GM21367 (cell line): ENCODE results near the gene FLOT2.
"Not testable (repeated sequence)": the region's sequence is repeated elsewhere in the genome, so short reads cannot be mapped to it uniquely, and the experiment has no call there.

Experiments
- ATAC-seq: cut with Tn5 transposase; IDR thresholded peaks from one replicate; pipeline ENCODE4 v1.9.1; 2021; ENCODE audit not compliant: unreplicated experiment

The FLOT2 gene

GRCh38 chr17:28896491-28896883, 1.0 kb downstream of the FLOT2 start:
- ATAC-seq, result no peak

- ATAC-seq, result no peak
Observed at GRCh38 chr17:28895794-28896447, 1.6 kb downstream of the FLOT2 start.

GRCh38 chr17:28893248-28894183, 4.0 kb downstream of the FLOT2 start:
- ATAC-seq, result not testable (repeated sequence)

- no peak for ATAC-seq
Observed at GRCh38 chr17:28892024-28892423, 5.5 kb downstream of the FLOT2 start.

- no peak for ATAC-seq
Observed at GRCh38 chr17:28891201-28891600, 6.3 kb downstream of the FLOT2 start.

GRCh38 chr17:28889996-28890395, 7.5 kb downstream of the FLOT2 start:
- no peak for ATAC-seq

GRCh38 chr17:28888832-28889231, 8.7 kb downstream of the FLOT2 start:
- ATAC-seq, result no peak

- no peak for ATAC-seq
Observed at GRCh38 chr17:28887871-28888471, 9.6 kb downstream of the FLOT2 start.

- no peak for ATAC-seq
Observed at GRCh38 chr17:28885951-28886350, 11.6 kb downstream of the FLOT2 start.

GRCh38 chr17:28885363-28885762, 12.2 kb downstream of the FLOT2 start:
- no peak for ATAC-seq

- ATAC-seq, result no peak
Observed at GRCh38 chr17:28883967-28884702, 13.4 kb downstream of the FLOT2 start.

- ATAC-seq, result no peak
Observed at GRCh38 chr17:28882154-28882895, 15.2 kb downstream of the FLOT2 start.

- no peak for ATAC-seq
Observed at GRCh38 chr17:28881533-28882056, 15.9 kb downstream of the FLOT2 start.

- no peak for ATAC-seq
Observed at GRCh38 chr17:28880572-28880945, 17.0 kb downstream of the FLOT2 start.

GRCh38 chr17:28879886-28880571, 17.5 kb downstream of the FLOT2 start:
- no peak for ATAC-seq

- no peak for ATAC-seq
Observed at GRCh38 chr17:28878981-28879380, 18.6 kb downstream of the FLOT2 start.

GRCh38 chr17:28878158-28878910, 19.2 kb downstream of the FLOT2 start:
- ATAC-seq, result no peak

- not testable (repeated sequence) for ATAC-seq
Observed at GRCh38 chr17:28877150-28877711, 20.3 kb downstream of the FLOT2 start.
